SJSA1 (cell line): ENCODE measurements around the gene CNTLN. TPM values are rescaled to one million over a fixed set of nuclear protein-coding genes. Genes with fewer than 3 reads are reported as not detected.

Experiments
- DNase-seq, 2 experiments: peaks; one replicate each; pipeline ENCODE4 v3.0.0-alpha.2; 2015 to 2020; ENCODE audit warnings: low spot score in 2 of 2, low read depth in 1 of 2
- H3K27ac ChIP-seq: fragments of 250-450 bp; sonication (Bioruptor Pico); 2 replicates; pipeline ENCODE4 v1.5.1; 2020; ENCODE audit warnings: mild to moderate bottlenecking, moderate library complexity
- H3K27me3 ChIP-seq: fragments of 250-450 bp; sonication (Bioruptor Pico); replicated peaks from 2 replicates; pipeline ENCODE4 v1.5.1; 2020; ENCODE audit warnings: mild to moderate bottlenecking, moderate library complexity
- H3K36me3 ChIP-seq: fragments of 250-450 bp; sonication (Bioruptor Pico); 2 replicates; pipeline ENCODE4 v1.5.1; 2020; ENCODE audit warnings: mild to moderate bottlenecking
- H3K4me1 ChIP-seq: fragments of 250-450 bp; sonication (Bioruptor Pico); replicated peaks from 2 replicates; pipeline ENCODE4 v1.6.1; 2021; ENCODE audit warnings: mild to moderate bottlenecking
- H3K4me3 ChIP-seq: fragments of 250-450 bp; sonication (Bioruptor Pico); 2 replicates; pipeline ENCODE4 v1.5.1; 2020; ENCODE audit warnings: mild to moderate bottlenecking
- H3K9me3 ChIP-seq: fragments of 250-450 bp; sonication (Bioruptor Pico); replicated peaks from 2 replicates; pipeline ENCODE4 v1.5.1; 2020; ENCODE audit warnings: mild to moderate bottlenecking
- total RNA-seq: library from RNA; depleted of rRNA; stranded (reverse); fragments of >200 nt; shearing (Covaris generic); gene quantifications from 2 replicates; pipeline ENCODE4 v1.2.3, GENCODE V29; 2014

The CNTLN gene
- total RNA-seq, 1 experiment from 2014 or later: 6.9 TPM

GRCh38 chr9:17532461-17532860 is 397.6 kb downstream of the CNTLN start:
- Histone ChIP-seq H3K9me3 (no peaks in the 10 kb centered on the region), H3K36me3 (no peaks in the 10 kb centered on the region)
- DNase-seq: no peak

GRCh38 chr9:17535176-17535575 is 400.3 kb downstream of the CNTLN start:
- Histone ChIP-seq H3K36me3 (no peaks in the 10 kb centered on the region), H3K27me3 (no peaks in the 10 kb centered on the region), H3K4me3 (no peak overlapping the region), H3K9me3 (no peaks in the 10 kb centered on the region), H3K27ac (no peak overlapping the region), H3K4me1 (no peaks in the 10 kb centered on the region)
- DNase-seq: no peak

More at GRCh38 chr9:17532461-17532860, 397.6 kb downstream of the CNTLN start:
- H3K27ac ChIP-seq: no peak overlapping the region
- no peaks in the 10 kb centered on the region for H3K4me1 ChIP-seq
- H3K27me3 ChIP-seq: no peaks in the 10 kb centered on the region
- no peak overlapping the region for H3K4me3 ChIP-seq

- H3K36me3 ChIP-seq: no peaks in the 10 kb centered on the region
- no peaks in the 10 kb centered on the region for H3K4me1 ChIP-seq
- DNase-seq: no peak
- no peaks in the 10 kb centered on the region for H3K9me3 ChIP-seq
- H3K27me3 ChIP-seq: no peaks in the 10 kb centered on the region
- no peak overlapping the region for H3K4me3 ChIP-seq
- no peak overlapping the region for H3K27ac ChIP-seq
These were observed 401.2 kb downstream of the CNTLN start for GRCh38 chr9:17536027-17536426.

GRCh38 chr9:17551023-17551422 is 416.2 kb downstream of the CNTLN start:
- no peak overlapping the region for H3K4me3 ChIP-seq
- DNase-seq: no peak
- H3K27ac ChIP-seq: no peak overlapping the region
- H3K36me3 ChIP-seq: no peaks in the 10 kb centered on the region
- H3K4me1 ChIP-seq: no peaks in the 10 kb centered on the region
- no peaks in the 10 kb centered on the region for H3K9me3 ChIP-seq
- no peaks in the 10 kb centered on the region for H3K27me3 ChIP-seq
